IPS DF 6.9 (cell line): Measurements from ENCODE around the gene CGREF1.

Experiments
- DNase-seq: peaks from one replicate; pipeline ENCODE4 v3.0.0-alpha.2; 2013; ENCODE audit warnings: low read depth, low spot score
- H3K27ac ChIP-seq: one replicate; pipeline ENCODE4 v1.5.1; 2013; ENCODE audit warnings: low read length, control low read depth
- H3K27me3 ChIP-seq: 2 replicates; pipeline ENCODE4 v1.6.1; 2013; ENCODE audit warnings: mild to moderate bottlenecking, low read length; ENCODE audit not compliant: control insufficient read depth, insufficient read depth
- H3K36me3 ChIP-seq: 2 replicates; pipeline ENCODE4 v1.6.1; 2013; ENCODE audit warnings: low read length; ENCODE audit not compliant: control insufficient read depth, insufficient read depth
- H3K4me1 ChIP-seq: 2 replicates; pipeline ENCODE4 v1.6.1; 2013; ENCODE audit warnings: low read length; ENCODE audit not compliant: control insufficient read depth, insufficient read depth
- H3K4me3 ChIP-seq: 2 replicates; pipeline ENCODE4 v1.5.1; 2013; ENCODE audit warnings: mild to moderate bottlenecking, low read length
- H3K9me3 ChIP-seq: 2 replicates; pipeline ENCODE4 v1.6.1; 2013; ENCODE audit warnings: low read length, inconsistent platforms; ENCODE audit not compliant: control insufficient read depth, insufficient read depth
- WGBS: extraction: QIAGEN DNeasy Blood & Tissue Kit; methylation state at CpG from one replicate; pipeline ENCODE4 v1.1.7; 2013; ENCODE audit warnings: mixed read lengths, missing lambda C conversion rate; ENCODE audit not compliant: insufficient read length, insufficient coverage; 5-methylcytosine and 5-hydroxymethylcytosine counted together

Gene CGREF1

GRCh38 chr2:27152102-27152795 is 33.3 kb upstream of the CGREF1 start:
- Histone ChIP-seq H3K27me3 (no peaks in the 10 kb centered on the region), H3K4me3 (no peak overlapping the region), H3K4me1 (no peaks in the 10 kb centered on the region), H3K27ac (no peak overlapping the region), H3K9me3 (no peaks in the 10 kb centered on the region), H3K36me3 (no peaks in the 10 kb centered on the region)
- WGBS, result no CpG with 5 or more reads among the region's 8 CpGs
- DNase-seq, result no peak

DNA sequence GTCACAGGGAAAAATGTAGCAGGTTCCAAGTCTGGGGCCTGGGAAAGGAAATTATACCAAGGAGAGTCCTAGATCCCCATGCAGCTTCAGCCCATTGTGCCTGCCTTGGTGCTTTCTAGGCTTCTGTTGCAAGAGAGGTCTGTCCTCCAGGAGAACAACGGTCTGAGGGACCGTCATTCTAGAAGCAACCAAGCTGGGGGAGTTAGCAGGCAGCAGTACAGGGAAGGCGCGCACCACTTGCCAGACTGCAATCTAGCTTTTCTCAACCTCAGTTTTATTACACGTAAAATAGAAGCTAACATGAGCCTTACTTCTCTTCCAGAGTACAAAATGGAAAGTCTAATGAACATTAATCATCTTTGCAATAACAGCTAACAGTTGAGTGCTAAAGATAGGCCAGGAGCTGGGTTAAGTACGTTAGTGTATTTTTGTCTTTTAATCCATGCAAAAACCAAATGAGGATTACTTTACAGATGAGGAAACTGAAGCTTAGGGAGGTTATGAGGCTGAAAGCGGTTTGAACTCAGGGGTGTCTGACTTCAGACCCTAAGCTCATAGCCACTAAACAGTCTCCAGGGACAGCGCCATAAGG is 31.8 kb upstream of the CGREF1 start:
- H3K27me3 ChIP-seq, result no peaks in the 10 kb centered on the region
- no peak overlapping the region for H3K27ac ChIP-seq
- no peak for DNase-seq
- H3K4me3 ChIP-seq, result no peak overlapping the region
- WGBS, result no CpG with 5 or more reads among the region's 8 CpGs
- H3K4me1 ChIP-seq, result no peaks in the 10 kb centered on the region
- no peaks in the 10 kb centered on the region for H3K36me3 ChIP-seq
- no peaks in the 10 kb centered on the region for H3K9me3 ChIP-seq

DNA sequence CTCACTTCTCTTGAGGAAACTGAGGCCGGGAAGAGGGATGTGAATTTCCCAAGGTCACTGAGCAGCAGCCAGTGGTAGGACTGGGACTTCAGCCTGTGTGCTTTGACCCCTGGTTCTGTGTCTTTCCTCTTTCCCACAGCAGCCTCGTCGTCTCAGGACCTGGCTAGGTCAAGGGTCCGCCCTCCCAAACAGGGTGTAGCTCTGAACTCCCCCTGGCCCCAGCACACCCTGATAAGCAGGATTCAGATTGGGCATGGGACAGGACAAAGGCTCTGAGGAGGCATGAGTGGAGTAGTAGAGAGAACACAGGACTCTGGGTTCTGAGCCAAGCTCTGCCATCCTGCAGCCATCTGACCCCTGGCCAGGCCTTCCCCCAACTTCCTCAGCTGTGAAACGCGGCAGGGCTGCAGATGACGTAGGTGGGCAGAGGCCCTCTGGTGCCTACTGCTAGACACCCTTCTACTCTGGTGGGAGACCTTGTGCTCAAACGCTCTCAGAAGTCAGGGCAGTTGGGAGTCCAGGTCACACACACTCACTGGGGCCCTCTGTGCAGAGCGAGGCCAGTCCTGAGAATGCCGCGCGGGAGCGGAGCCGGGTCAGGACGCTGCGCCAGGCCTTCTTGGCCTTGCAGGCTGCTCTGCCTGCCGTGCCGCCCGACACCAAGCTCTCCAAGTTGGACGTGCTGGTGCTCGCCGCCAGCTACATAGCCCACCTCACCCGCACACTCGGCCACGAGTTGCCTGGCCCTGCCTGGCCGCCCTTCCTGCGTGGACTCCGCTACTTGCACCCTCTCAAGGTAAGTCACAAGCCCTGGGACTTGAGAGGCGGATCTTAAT is 30.9 kb upstream of the CGREF1 start:
- DNase-seq, result no peak
- no CpG with 5 or more reads among the region's 29 CpGs for WGBS
- Histone ChIP-seq H3K4me1 (no peaks in the 10 kb centered on the region), H3K27me3 (no peaks in the 10 kb centered on the region), H3K4me3 (no peak overlapping the region), H3K27ac (no peak overlapping the region), H3K36me3 (no peaks in the 10 kb centered on the region), H3K9me3 (no peaks in the 10 kb centered on the region)

DNA sequence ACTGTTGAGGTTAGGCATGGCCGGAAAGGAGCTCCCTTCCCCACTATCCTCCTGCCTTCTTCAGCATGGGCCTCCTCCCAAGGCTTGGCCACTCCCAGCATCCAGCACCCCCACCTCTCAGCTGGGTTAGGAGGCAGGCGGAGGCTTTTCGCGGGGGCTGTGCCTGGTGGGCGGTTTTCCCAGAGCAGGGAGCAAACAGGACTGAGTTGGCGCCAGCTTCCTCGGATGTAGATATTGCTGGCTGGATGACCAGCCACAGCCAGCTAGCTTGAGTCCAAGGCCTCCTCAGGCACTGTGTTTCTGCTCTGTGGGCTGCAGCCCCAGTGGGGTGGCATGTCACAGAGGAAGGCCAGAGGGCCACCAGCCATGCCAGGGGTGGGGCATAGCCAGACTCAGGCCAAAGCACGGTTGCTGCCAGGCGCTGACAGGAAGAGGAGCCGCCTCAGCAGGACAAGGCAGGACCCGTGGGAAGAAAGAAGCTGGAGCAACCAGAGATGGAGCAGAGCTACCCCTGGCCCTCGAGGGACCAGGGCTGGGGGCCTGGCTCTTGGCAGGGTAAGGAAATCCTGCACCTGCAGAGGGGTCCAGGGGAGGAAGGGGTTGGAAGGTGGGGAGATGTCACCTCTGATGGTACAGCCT is 30.0 kb upstream of the CGREF1 start, which contains the start of gene TCF23:
Gene TCF23, plus strand, starts transcription at position 204 of the 639 bp plus-strand sequence. Its CDS starts 130 bp downstream, at position 334.
- Histone ChIP-seq H3K27ac (no peak within 1 kb of the TSS), H3K4me1 (no peaks in the 10 kb centered on the region), H3K36me3 (no peaks in the 10 kb centered on the region), H3K27me3 (no peaks in the 10 kb centered on the region), H3K4me3 (no peak within 1 kb of the TSS), H3K9me3 (no peaks in the 10 kb centered on the region)
- no peak for DNase-seq
- WGBS, result no CpG with 5 or more reads among the region's 12 CpGs

DNA sequence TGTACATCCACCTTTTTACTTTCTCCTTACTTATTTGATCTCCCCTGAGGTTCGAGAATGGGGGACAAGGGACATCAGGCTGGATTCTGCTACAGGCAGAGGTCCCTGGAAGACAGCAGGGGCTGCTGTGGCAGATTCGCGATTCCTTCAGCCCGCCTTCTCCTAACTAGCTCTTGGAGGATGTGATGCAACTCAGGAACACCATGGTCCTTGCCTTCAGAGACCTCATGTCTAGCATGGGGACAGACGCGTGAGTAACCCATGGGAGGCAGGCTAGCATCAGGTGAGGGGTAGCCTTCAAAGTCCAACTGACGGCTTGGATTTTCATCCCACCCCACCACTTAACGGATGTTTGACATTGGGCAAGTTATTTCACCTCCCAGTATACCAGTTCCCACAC is 29.0 kb upstream of the CGREF1 start:
- H3K4me3 ChIP-seq, result no peak overlapping the region
- H3K36me3 ChIP-seq, result no peaks in the 10 kb centered on the region
- H3K9me3 ChIP-seq, result no peaks in the 10 kb centered on the region
- no peak overlapping the region for H3K27ac ChIP-seq
- WGBS, result no CpG with 5 or more reads among the region's 8 CpGs
- H3K27me3 ChIP-seq, result no peaks in the 10 kb centered on the region
- no peaks in the 10 kb centered on the region for H3K4me1 ChIP-seq
- no peak for DNase-seq

- Histone ChIP-seq H3K4me1 (no peaks in the 10 kb centered on the region), H3K36me3 (no peaks in the 10 kb centered on the region), H3K27me3 (no peaks in the 10 kb centered on the region), H3K9me3 (no peaks in the 10 kb centered on the region), H3K4me3 (no peak overlapping the region), H3K27ac (no peak overlapping the region)
- DNase-seq, result no peak
- no CpG with 5 or more reads among the region's 2 CpGs for WGBS
These were observed 26.8 kb upstream of the CGREF1 start for GRCh38 chr2:27145682-27146081.

- Histone ChIP-seq H3K4me3 (no peak overlapping the region), H3K36me3 (no peaks in the 10 kb centered on the region), H3K9me3 (no peaks in the 10 kb centered on the region), H3K4me1 (no peaks in the 10 kb centered on the region), H3K27ac (no peak overlapping the region), H3K27me3 (no peaks in the 10 kb centered on the region)
- WGBS, result no CpG with 5 or more reads among the region's 1 CpG
- DNase-seq, result no peak
These were observed 24.4 kb upstream of the CGREF1 start for GRCh38 chr2:27143285-27143684.

- WGBS, result no CpG with 5 or more reads among the region's 4 CpGs
- Histone ChIP-seq H3K4me3 (no peak within 1 kb of the TSS), H3K36me3 (no peaks in the 10 kb centered on the region), H3K4me1 (no peaks in the 10 kb centered on the region), H3K9me3 (no peaks in the 10 kb centered on the region), H3K27ac (no peak within 1 kb of the TSS), H3K27me3 (no peaks in the 10 kb centered on the region)
- DNase-seq, result no peak
These were observed 20.4 kb upstream of the CGREF1 start, which contains the start of gene PRR30 for GRCh38 chr2:27139310-27139709. TSS of gene PRR30 (minus strand) at chr2:27139410. CDS start at chr2:27138329, 1,081 bp downstream.

- no peaks in the 10 kb centered on the region for H3K9me3 ChIP-seq
- H3K27ac ChIP-seq, result no peak overlapping the region
- no peaks in the 10 kb centered on the region for H3K36me3 ChIP-seq
- no peak overlapping the region for H3K4me3 ChIP-seq
- DNase-seq, result no peak
- H3K4me1 ChIP-seq, result 0 out of 2 replicates have a peak, but pooled peaks cover 2% of the 10 kb centered on the region
- no CpG with 5 or more reads among the region's 7 CpGs for whole genome bisulfite sequencing
- H3K27me3 ChIP-seq, result no peaks in the 10 kb centered on the region
These were observed 19.2 kb upstream of the CGREF1 start for GRCh38 chr2:27138111-27138510.

DNA sequence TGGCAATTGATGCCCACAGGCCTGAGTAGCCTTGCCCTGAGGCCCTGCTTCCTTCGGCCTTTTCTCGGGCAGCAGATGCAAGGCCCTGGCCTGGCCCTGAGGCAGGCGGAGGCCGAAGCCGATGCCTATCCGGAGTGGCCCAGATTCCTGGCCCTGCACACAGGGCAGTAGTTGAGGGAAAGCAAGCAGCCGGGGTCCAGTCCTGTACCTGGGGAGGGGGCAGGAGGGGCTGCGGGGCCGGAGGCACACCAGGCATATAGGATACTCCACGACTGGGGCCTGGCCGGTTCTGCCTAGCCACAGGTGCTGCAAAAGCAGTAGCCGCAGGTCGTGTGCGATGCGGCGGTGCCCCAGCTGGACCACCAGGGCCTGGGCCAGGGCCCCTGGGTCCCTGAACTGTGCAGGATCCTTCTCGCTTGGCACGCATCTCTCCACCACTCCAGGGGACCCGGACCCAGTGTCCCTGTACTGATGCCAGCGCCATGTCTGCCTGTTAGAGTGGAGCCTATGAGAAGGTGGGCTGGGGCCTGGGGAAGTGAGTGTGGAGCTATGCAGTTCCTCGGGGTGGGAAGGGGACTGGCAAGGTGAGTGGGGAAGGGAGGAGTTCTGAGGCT is 18.5 kb upstream of the CGREF1 start:
- H3K36me3 ChIP-seq, result 0 out of 2 replicates have a peak, but pooled peaks cover 4% of the 10 kb centered on the region
- no peaks in the 10 kb centered on the region for H3K27me3 ChIP-seq
- DNase-seq, result no peak
- no peak overlapping the region; the same call in 1 of the 2 replicates for H3K4me3 ChIP-seq
- no peak overlapping the region for H3K27ac ChIP-seq
- no CpG with 5 or more reads among the region's 21 CpGs for WGBS
- H3K9me3 ChIP-seq, result no peaks in the 10 kb centered on the region
- 0 out of 2 replicates have a peak, but pooled peaks cover 2% of the 10 kb centered on the region for H3K4me1 ChIP-seq
